HG03439 (cell line): ENCODE data around the gene TEX30.

Source experiments
- ATAC-seq: cut with Tn5 transposase; IDR thresholded peaks from one replicate; pipeline ENCODE4 v1.9.1; 2021; ENCODE audit warnings: mild to moderate bottlenecking, moderate library complexity; ENCODE audit not compliant: unreplicated experiment

The TEX30 gene

DNA sequence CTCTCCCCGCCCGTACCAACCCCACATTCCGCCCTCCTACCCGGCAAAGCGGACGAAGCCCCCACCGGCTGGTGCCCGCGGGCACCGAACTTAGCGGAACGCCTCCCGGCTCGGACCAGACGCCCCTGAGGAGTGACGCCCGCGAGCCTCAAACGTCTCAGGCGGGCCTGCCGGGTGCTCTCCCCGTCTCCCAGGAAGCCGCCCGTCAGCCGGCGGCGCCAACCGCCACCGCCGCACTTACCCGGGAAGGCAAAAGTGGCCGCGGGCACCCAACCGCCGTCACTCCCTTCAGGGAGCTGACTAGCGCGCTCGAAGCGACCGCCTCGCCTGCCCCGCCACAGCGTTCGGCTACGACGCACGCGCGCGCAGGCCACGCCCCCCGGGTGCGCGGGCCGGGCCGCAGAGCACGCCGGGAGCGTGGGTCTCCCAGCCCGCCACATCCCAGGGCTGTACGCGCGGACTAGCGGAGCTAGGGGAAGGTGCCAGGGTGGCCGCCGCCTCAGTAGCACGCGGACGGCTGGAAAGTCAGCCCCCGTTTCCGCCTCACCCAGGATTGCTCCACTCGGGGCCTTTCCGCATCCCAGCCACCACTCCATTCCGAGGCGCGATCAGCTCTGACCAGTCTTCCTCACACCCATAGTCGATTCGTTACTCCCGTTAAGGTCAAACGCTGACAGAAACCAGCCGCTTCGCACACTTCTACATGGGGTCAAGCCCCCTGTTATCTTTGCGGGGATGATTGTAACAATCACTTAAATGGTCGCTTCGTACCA, at the start of gene TEX30:
Gene TEX30 (minus strand): TSS at position 346 of the 773 bp plus-strand sequence. CDS start 3,760 bp downstream, outside the sequence.
- peak; percentile 95 for ATAC-seq

- no peak for ATAC-seq
Measured at GRCh38 chr13:102817907-102818306, 44.3 kb upstream of the TEX30 start.

DNA sequence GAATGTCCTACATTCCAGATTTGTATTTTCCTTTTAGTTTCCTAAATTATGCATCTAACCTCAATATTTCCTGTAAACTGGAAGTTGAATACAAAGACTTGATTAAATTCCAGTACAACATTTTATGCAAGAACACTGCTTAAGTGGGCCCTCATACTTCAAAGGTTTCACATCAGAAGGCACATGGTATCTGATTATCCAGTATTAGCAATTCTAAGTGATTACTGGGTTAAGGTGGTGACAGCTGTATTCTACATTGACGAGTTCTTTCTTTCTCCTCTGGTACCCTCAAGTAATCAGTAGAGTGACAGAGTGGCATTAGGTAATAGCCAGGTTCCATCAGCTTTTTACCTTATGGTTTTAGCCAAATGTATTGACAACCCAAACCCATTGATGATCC, 43.7 kb upstream of the TEX30 start:
- no peak for ATAC-seq

DNA sequence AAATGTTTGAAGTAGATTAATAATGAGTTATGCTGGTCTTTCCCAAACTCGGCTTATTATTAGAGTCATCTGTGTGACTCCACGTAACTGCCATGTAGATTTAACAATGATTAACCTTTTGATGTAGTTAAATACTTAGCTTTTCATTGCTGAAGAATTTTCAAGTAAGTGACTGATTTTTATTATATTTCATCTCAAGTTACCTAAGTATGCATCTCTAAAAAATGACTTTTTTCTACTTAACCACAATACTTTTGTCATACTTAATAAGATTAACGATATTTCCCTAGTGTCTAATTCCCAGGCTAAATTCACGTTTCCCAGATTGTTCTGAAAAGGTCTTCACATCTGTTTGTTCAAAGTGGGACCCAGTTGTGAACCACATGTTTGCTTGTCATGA, 43.1 kb upstream of the TEX30 start:
- ATAC-seq, result no peak

GRCh38 chr13:102815788-102816187, 42.2 kb upstream of the TEX30 start:
- ATAC-seq, result no peak

DNA sequence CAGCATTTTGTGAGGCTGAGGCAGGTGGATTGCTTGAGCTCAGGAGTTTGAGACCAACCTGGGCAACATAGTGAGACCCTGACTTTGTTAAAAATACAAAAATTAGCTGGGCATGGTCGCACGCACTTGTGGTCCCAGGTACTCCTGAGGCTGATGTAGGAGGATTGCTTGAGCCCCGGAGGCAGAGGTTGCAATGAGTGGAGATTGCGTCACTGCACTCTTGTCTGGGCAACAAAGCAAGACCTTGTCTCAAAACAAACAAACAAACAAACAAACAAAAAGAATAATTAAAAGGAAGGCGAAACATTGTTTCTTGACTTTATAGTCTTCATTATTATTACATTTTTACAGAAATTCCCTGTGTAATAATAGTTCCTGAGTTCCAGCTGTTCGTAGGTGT, 41.2 kb upstream of the TEX30 start:
- no peak for ATAC-seq

DNA sequence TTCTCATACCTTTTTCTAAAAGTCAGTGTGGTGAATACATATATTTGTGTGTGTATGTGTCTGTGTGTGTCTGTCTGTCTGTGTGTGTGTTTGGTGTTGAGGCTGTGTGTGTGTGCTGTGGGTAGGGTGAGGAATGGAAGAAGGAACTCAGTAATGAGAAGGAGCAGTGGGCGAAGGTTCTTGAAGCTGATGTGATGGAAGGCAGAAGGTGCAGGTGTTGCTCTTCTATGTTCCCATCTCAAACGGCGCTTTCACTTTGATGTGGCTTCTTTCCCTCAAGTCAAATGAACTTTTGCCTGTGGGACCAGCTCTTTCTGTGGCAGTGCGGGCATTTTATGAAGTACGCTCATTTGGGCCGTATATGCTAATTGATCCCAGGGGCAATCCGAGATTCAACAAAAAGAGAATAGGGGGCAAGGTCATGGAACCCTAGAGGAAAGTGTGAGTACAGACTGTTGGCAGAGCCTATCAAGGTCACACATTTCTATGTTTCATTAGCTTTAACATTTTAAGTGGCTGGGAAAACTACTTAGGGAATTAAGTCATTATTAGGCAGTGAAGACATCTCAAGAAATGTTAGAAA, 40.5 kb upstream of the TEX30 start:
- ATAC-seq, result no peak

DNA sequence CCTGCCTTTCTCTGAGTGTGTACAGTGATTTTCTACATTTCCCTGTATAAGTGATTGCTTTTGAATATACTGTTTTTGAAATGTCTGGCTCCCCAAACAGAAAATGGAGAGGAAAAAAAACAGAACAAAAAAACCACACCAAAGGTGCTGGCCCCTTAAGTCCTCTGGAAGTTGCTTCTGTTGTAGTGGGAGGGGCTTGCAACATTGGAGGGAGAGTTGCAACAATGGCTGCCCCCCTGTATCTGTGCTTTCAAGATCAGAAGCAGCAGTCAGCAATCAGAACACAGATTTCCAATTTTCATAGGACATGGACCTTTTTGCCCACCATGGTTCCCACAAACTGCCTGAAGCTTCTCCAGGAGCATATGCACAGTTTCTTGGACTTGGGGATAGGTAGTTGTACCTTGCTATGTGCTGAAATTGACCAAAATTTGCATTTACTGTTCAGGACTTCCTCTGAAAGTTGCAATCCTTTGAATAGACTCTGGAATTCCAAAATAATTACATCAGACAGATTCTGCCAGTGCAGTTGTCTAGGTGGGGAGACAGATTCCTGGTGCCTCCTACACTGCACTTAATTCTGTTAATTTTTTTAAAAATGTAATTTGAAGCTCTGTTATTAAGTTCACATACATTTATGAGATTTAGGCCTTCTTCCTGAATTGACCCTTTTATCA, 39.2 kb upstream of the TEX30 start:
- no peak for ATAC-seq

- no peak for ATAC-seq
Measured at GRCh38 chr13:102807699-102808098, 34.1 kb upstream of the TEX30 start.

DNA sequence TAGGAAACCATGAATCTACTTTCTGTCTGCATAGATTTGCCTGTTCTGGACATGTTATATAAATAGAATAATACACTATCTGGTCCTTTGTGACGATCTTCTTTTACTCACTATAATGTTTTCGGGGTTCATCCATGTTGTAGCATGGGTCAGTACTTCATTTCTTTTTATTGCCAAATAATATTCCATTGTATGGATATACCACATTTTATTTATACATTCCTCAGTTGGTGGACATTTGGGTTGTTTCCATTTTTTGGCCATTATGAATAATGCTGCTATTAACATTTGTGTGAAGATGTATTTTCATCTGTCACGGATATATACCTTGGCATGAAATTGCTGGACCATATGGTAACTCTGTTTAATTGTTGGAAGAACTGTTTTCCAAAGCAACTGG, 32.1 kb upstream of the TEX30 start:
- no peak for ATAC-seq

DNA sequence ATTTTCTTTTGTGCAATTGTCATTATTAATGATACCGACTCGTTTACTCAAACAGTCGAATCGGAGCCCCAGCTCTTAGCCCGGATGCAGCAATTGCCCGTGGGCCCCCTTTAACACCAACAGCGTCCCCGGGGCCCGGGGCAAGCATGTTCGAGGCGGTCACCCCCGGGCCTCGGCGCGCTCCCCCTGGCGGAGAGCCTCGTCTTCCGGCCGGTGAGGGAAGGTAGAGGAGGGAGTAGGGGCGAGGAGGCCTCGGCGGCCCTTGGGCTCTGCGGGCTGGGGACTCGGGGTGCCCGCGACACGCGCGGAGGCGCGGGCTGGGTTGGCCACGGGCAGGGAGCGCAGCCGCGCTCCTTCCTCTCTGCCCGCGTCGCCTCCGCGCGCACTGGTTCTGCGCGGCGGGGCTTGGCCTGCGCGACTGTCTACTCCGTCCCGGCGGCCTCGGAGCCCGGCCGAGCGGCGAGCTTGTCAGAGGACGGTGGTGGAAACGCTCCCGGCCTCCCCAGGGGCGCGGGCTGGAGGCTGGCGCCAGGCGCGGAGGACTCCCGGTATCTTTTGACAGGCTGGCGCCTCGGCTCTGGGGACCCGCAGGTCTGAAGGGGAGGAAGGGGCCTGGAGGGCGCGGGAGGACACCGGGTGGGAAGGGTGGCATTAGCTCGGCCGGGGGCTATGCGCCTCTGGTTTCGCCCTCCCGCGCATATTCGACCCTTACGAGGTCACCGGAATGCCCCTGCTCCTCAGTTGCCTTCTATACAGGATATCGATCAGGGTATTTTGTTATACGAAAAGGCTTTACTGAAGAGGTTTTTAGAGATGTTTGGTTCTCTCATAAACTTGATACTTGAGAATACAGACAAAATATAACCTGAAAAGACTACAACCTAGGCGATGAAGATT, 26.8 kb upstream of the TEX30 start:
- ATAC-seq, result peak; percentile 79

- peak; percentile 17 for ATAC-seq
Measured at GRCh38 chr13:102799426-102800144, 26.0 kb upstream of the TEX30 start.

DNA sequence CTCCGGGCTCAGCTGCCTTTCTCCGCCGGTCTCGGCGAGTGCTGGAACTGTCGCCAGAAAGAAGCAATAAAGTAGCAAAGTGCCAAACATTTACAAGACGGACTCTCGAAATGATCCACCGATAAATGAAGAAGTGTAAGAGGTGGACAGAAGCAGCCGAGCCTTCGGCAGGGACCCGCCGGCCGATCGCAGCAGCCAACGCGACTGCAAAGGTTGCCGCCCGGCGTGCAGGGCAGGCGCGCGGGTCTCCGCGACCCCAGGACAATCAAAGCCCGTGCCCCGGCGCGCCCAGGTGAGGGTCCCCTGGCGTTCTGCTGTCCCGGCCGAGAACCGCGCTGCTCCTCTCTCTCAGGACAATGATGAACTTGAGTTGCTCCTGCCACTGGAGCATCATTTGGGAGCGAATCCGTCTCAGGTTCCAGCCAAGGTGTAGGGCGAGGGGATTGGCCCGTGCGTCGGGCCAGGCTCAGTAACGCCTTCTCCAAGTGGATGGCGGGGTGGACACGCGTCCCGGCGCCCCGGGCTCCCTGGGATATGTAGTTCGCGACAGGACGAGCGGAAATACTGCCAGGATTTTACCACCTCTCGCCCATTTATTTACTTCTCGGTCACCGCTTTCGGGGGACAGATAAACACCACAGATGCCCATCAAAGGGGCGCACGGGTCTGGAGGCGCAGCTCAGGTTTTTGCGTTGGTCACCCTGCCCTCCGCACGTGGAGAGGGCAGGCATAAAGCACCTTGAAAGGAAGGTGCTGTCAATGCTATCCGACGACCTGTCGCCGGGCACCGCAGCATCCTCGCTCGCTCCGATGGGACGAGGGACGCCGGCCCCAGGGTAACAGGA, 25.2 kb upstream of the TEX30 start, which contains the start of the genes BIVM and POGLUT2:
Gene BIVM (plus strand): TSS at position 539 of the 845 bp plus-strand sequence. CDS start 8,149 bp downstream, outside the sequence.
Gene POGLUT2 (minus strand): TSS at position 396 of the 845 bp plus-strand sequence. CDS start 306 bp downstream, at position 90.
- peak; percentile 83 for ATAC-seq

DNA sequence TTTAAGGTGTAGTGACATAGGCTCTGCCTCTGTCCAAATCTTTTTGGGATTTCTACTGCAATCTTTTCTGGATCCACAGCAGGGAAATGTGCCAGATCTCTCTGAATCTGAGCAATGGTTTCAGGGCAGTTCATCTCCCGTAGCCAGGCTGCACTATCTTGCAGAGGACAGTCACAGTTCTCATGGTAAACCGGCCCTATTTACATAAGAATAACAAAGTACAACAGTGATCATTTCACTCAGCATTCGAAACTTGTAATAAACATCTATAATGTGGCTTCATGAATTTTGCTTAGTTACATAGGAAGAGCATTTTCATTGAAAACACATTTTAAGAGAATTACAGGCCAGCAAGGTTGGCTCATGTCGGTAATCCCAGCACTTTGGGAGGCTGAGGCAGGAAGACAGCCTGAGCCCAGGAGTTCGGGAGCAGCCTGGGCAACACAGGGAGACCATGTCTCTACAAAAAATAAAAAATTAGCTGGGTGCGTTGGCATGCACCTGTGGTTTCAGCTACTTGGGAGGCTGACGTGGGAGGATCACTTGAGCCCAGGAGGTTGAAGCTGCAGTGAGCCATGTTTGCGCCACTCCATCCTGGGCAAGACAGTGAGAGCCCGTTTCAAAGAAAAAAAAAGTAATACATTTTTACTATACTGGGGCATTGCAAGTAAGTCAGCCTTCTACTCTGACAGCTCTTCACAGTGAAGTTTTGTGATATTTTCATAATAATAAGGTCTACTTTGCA, 20.2 kb upstream of the TEX30 start:
- no peak for ATAC-seq

- ATAC-seq, result no peak
Measured at GRCh38 chr13:102792396-102792795, 18.8 kb upstream of the TEX30 start.

DNA sequence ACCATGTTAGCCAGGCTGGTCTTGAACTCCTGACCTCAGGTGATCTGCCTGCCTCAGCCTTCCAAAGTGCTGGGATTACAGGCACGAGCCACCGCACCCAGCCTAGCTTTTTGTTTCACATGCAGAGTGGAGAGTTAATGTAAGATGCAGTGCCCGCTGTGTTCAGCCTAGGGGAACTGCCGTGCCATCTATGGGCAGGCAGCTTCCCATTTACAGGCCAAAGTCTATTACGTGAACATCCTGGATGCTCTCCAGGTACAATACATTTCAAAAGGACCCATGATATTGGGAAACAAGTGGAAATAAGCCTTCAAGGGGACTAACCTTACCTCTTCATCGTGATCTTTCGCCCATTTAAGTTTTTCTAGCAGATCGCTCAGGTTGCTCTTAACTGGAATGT, 15.1 kb upstream of the TEX30 start:
- no peak for ATAC-seq

- no peak for ATAC-seq
Measured at GRCh38 chr13:102784483-102784882, 10.9 kb upstream of the TEX30 start.

DNA sequence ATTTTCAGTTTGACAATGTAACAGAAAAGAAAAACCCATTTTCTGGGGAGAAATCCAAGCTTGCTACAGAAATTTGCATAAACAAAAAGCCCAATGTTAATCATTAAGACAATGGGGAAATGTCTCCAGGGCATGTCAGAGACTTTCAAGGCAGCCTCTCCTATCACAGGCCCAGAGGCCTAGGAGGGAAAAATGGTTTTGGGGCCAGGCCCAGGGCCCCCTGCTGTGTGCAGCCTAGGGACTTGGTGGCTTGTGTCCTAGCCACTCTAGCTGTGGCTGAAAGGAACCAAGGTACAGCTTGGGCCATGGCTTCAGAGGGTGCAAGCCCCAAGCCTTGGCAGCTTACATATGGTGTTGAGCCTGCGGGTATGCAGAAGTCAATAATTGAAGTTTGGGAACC, 8.0 kb upstream of the TEX30 start:
- ATAC-seq, result no peak
